ENCODE results near the gene CYP3A7. TPM values are rescaled to one million over a fixed set of nuclear protein-coding genes. Genes with fewer than 3 reads are reported as not detected.

CYP3A7 gene
- total and polyA plus RNA-seq, 9 of the 15 experiments (the other 6 are each of a cell fraction or from before 2014, with no cell fraction given) = 0.20 TPM; not detected in 8

DNA sequence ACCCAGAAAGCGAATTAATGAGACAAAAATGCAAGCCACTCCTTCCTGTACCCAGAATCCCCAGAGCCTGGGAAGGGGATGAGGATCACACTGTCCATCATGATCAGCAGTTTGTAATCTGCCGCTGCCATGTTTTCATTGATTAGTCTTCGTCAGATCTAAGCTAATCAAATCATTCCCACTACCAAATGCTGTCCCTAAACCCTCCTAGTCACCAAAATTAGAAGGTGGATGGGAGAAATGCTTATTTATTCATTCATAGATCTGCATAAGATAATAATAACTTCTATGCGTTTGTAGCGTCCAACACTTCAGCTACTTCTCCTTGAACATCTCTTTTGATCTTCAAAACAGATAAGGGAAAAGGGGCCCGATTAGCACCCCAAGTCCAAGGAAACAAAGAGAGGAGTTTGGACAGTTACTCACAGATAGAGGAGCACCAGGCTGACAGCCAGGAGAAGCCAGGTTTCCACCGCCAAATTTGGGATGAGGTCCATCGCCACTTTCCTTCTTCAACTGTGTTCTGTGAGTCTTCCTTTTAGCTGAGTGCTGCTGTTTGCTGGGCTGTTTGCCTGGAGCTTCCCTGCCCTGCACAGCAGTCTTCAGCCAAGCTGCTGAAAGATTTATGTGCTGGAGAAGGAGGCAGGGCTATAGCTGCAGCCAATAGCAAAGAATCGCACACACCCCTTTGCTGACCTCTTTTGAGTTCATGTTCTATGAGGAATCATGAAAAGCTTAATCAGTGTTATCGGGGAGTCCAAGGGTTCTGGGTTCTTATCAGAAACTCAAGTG, 55.4 kb downstream of the CYP3A7 start, which contains the start of gene CYP3A5 (continued):
- TF ChIP-seq, protein P1, sequence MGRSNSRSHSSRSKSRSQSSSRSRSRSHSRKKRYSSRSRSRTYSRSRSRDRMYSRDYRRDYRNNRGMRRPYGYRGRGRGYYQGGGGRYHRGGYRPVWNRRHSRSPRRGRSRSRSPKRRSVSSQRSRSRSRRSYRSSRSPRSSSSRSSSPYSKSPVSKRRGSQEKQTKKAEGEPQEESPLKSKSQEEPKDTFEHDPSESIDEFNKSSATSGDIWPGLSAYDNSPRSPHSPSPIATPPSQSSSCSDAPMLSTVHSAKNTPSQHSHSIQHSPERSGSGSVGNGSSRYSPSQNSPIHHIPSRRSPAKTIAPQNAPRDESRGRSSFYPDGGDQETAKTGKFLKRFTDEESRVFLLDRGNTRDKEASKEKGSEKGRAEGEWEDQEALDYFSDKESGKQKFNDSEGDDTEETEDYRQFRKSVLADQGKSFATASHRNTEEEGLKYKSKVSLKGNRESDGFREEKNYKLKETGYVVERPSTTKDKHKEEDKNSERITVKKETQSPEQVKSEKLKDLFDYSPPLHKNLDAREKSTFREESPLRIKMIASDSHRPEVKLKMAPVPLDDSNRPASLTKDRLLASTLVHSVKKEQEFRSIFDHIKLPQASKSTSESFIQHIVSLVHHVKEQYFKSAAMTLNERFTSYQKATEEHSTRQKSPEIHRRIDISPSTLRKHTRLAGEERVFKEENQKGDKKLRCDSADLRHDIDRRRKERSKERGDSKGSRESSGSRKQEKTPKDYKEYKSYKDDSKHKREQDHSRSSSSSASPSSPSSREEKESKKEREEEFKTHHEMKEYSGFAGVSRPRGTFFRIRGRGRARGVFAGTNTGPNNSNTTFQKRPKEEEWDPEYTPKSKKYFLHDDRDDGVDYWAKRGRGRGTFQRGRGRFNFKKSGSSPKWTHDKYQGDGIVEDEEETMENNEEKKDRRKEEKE (IDR thresholded peaks at IDR 0.05; ENCODE audit: borderline replicate concordance in 1 of 2, control insufficient read depth in 1 of 2, low read depth in 2 of 2, low read length in 1 of 2) = peak in 1 of 2 experiments; percentile 89; a peak in 2 of 4 replicates
- TF ChIP-seq ZNF766 (CRISPR knock-in tag; conservative IDR thresholded peaks at IDR 0.05) (peak; percentile 64; the same call in 1 of the 2 replicates), RAD21 (CRISPR knock-in tag; conservative IDR thresholded peaks at IDR 0.05 in 1 of 2, IDR thresholded peaks at IDR 0.05 in 1 of 2) (0 out of 4 replicates have a peak, but pooled peaks of 1 of the 2 experiments have one; percentile 10), ZFP36 (IDR thresholded peaks at IDR 0.05; ENCODE audit: low read depth, low read length, partially characterized antibody) (peak; percentile 51), EP300 (IDR thresholded peaks at IDR 0.05; ENCODE audit: low read length) (0 out of 2 replicates have a peak, but pooled peaks have one; percentile 14), ZC3H8 (IDR thresholded peaks at IDR 0.05) (peak; percentile 79; the same call in 1 of the 2 replicates), HSF4 (CRISPR knock-in tag; IDR thresholded peaks at IDR 0.05; ENCODE audit: borderline replicate concordance) (no peak), ZNF133 (CRISPR knock-in tag; IDR thresholded peaks at IDR 0.05) (no peak), LCOR (CRISPR knock-in tag; IDR thresholded peaks at IDR 0.05) (peak; percentile 82), KDM5B (IDR thresholded peaks at IDR 0.05; ENCODE audit: insufficient replicate concordance, low read depth, low read length) (peak; percentile 87), POLR2AphosphoS5 (IDR thresholded peaks at IDR 0.05; ENCODE audit: control insufficient read depth, insufficient read depth, low read depth, low read length) (peak; percentile 94), POLR2G (IDR thresholded peaks at IDR 0.05; ENCODE audit: low read depth, low read length) (peak; percentile 49; the same call in 1 of the 2 replicates), ETV6 (IDR thresholded peaks at IDR 0.05; ENCODE audit: borderline replicate concordance in 1 of 2, low read depth in 2 of 2, low read length in 1 of 2) (no peak), ETV6 (CRISPR knock-in tag; IDR thresholded peaks at IDR 0.05; ENCODE audit: borderline replicate concordance) (no peak), PML (IDR thresholded peaks at IDR 0.05; ENCODE audit: low read length) (peak; percentile 92)
- TF ChIP-seq, protein P2, sequence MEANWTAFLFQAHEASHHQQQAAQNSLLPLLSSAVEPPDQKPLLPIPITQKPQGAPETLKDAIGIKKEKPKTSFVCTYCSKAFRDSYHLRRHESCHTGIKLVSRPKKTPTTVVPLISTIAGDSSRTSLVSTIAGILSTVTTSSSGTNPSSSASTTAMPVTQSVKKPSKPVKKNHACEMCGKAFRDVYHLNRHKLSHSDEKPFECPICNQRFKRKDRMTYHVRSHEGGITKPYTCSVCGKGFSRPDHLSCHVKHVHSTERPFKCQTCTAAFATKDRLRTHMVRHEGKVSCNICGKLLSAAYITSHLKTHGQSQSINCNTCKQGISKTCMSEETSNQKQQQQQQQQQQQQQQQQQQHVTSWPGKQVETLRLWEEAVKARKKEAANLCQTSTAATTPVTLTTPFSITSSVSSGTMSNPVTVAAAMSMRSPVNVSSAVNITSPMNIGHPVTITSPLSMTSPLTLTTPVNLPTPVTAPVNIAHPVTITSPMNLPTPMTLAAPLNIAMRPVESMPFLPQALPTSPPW (CRISPR knock-in tag; IDR thresholded peaks at IDR 0.05) = peak; percentile 41
- TF ChIP-seq, protein P3, sequence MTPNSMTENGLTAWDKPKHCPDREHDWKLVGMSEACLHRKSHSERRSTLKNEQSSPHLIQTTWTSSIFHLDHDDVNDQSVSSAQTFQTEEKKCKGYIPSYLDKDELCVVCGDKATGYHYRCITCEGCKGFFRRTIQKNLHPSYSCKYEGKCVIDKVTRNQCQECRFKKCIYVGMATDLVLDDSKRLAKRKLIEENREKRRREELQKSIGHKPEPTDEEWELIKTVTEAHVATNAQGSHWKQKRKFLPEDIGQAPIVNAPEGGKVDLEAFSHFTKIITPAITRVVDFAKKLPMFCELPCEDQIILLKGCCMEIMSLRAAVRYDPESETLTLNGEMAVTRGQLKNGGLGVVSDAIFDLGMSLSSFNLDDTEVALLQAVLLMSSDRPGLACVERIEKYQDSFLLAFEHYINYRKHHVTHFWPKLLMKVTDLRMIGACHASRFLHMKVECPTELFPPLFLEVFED (CRISPR knock-in tag; conservative IDR thresholded peaks at IDR 0.05) = 0 out of 2 replicates have a peak, but pooled peaks have one; percentile 51
- TF ChIP-seq, protein P4, sequence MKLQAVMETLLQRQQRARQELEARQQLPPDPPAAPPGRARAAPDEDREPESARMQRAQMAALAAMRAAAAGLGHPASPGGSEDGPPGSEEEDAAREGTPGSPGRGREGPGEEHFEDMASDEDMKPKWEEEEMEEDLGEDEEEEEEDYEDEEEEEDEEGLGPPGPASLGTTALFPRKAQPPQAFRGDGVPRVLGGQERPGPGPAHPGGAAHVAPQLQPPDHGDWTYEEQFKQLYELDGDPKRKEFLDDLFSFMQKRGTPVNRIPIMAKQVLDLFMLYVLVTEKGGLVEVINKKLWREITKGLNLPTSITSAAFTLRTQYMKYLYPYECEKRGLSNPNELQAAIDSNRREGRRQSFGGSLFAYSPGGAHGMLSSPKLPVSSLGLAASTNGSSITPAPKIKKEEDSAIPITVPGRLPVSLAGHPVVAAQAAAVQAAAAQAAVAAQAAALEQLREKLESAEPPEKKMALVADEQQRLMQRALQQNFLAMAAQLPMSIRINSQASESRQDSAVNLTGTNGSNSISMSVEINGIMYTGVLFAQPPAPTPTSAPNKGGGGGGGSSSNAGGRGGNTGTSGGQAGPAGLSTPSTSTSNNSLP (IDR thresholded peaks at IDR 0.05; ENCODE audit: borderline replicate concordance, low read depth, low read length) = 0 out of 2 replicates have a peak, but pooled peaks have one; percentile 21
